Kidney (tissue), 14 donors: ENCODE data around the gene KIAA1755. TPM values are rescaled to one million over a fixed set of nuclear protein-coding genes. Genes with fewer than 3 reads are reported as not detected.
"Not testable (repeated sequence)": the region's sequence is repeated elsewhere in the genome, so short reads cannot be mapped to it uniquely, and the experiment has no call there.

Source experiments
- DNase-seq, 5 donors: peaks; one replicate each; pipeline ENCODE4 v3.0.0-alpha.2; 2013 to 2020
- FAIRE-seq: peaks from 2 replicates; lab custom pipeline; 2012; peaks lifted over from hg19 to GRCh38; lab: Jason Lieb, UNC
- H3K27ac ChIP-seq, 2 donors: one replicate each; pipeline ENCODE4 v1.7.0; 2013; ENCODE audit warnings: low read depth in 2 of 2, low read length in 2 of 2, inconsistent platforms in 1 of 2
- H3K27me3 ChIP-seq: one replicate; pipeline ENCODE4 v1.7.1; 2013; ENCODE audit warnings: low read length, inconsistent platforms; ENCODE audit not compliant: control insufficient read depth, insufficient read depth
- H3K36me3 ChIP-seq, 3 donors: one replicate each; pipeline versions ENCODE4 v1.7.0 to v1.7.1; 2013; ENCODE audit warnings: low read length in 3 of 3, control low read depth in 1 of 3, inconsistent platforms in 1 of 3; ENCODE audit not compliant: insufficient read depth in 3 of 3, control insufficient read depth in 2 of 3
- H3K4me1 ChIP-seq, 3 donors: one replicate each; pipeline versions ENCODE4 v1.7.0 to v1.7.1; 2013; ENCODE audit warnings: low read length in 3 of 3, inconsistent platforms in 1 of 3, low read depth in 1 of 3; ENCODE audit not compliant: control insufficient read depth in 2 of 3, insufficient read depth in 2 of 3
- H3K4me3 ChIP-seq, 3 donors: one replicate each; pipeline versions ENCODE4 v1.7.0 to v1.8.1; 2013; ENCODE audit warnings: low read length in 3 of 3, control low read depth in 1 of 3, inconsistent platforms in 1 of 3
- H3K9ac ChIP-seq, 3 donors: one replicate each; pipeline versions ENCODE4 v1.7.0 to v1.7.1; 2013; ENCODE audit warnings: low read length in 3 of 3, control low read depth in 1 of 3, inconsistent platforms in 1 of 3
- H3K9me3 ChIP-seq, 3 donors: one replicate each; pipeline versions ENCODE4 v1.7.0 to v1.7.1; 2013; ENCODE audit warnings: low read length in 3 of 3, control low read depth in 1 of 3, inconsistent platforms in 1 of 3; ENCODE audit not compliant: control insufficient read depth in 2 of 3, insufficient read depth in 1 of 3
- CTCF ChIP-seq: IDR thresholded peaks from 3 replicates; pipeline ENCODE4 v1.5.1; 2012; ENCODE audit warnings: mild to moderate bottlenecking, moderate library complexity, borderline replicate concordance; ENCODE audit not compliant: insufficient read depth; ENCODE audit errors: extremely low read depth
- intact Hi-C: fragments of 100-400 bp; cut with DNase I; formaldehyde crosslinking; loops from one replicate; pipeline ENCODE4 v1.11.1; 2022
- polyA plus RNA-seq: library from polyadenylated mRNA; stranded (reverse); fragments of 350-450 nt; fragmentation: Illumina TruSeq; extraction: RNeasy Lipid Tissue Mini Kit (QIAGEN cat#74804); gene quantifications from one replicate; pipeline ENCODE4 v1.2.3, GENCODE V29; 2014; ENCODE audit warnings: low read depth, low replicate concordance; ENCODE audit not compliant: insufficient read depth
- total RNA-seq: library from RNA; stranded (reverse); fragmentation: NEBNext Ultra II Directional; extraction: Animal tissue kit (Norgen Biotek cat#: 25700); gene quantifications from one replicate; pipeline ENCODE4 v1.2.1, GENCODE V29; 2021
- donor health status: control.
- donor health status: control.
- donor health status: control.
- donor health status: control.
- donor health status: control.
- donor health status: DM: yes; HTN: yes; CAD: no.
- donor health status: Normal renal cell carcinoma (clear cell type).

KIAA1755 gene
- total and polyA plus RNA-seq, 2 donors from 2014 or later: 1.5 to 5.1 TPM

- Histone ChIP-seq H3K36me3 (no peaks in the 10 kb centered on the region), H3K27ac (no peak overlapping the region), H3K9me3 (no peaks in the 10 kb centered on the region), H3K27me3 (no peaks in the 10 kb centered on the region), H3K4me1 (no peaks in the 10 kb centered on the region), H3K4me3 (no peak overlapping the region), H3K9ac (no peak overlapping the region)
- intact Hi-C loops: no loop called here
- no peak for DNase-seq
- FAIRE-seq: no peak
- TF ChIP-seq CTCF: no peak
Measured at GRCh38 chr20:38283236-38283635, 22.7 kb upstream of the KIAA1755 start.

DNA sequence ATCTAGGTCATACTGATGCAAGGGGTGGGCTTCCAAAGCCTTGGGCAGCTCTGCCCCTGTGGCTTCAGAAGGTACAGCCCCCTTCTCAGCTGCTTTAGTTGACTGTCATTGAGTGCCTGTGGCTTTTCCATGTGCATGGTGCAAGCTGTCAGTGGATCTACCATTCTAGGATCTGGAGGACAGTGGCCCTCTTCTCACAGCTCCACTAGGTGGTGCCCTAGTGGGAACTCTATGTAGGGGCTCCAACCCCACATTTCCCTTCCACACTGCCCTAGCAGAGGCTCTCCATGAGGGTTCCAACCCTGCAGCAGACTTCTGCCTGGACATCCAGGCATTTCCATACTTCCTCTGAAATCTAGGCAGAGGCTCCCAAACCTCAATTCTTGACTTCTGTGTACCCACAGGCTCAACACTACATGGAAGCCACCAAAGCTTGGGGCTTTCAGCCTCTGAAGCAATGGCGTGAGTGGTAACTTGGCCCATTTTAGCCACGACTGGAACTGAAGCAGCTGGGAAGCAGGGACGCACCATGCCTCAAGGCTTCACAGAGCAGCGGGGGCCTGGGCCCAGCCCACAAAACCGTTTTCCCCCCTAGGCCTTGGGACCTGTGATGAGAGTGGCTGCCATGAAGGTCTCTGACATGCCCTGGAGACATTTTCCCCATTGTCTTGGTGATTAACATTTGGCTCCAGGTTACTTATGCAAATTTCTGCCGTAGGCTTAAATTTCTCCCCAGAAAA, 20.8 kb upstream of the KIAA1755 start:
- H3K9me3 ChIP-seq, DNase-seq, intact Hi-C loops, H3K27ac ChIP-seq, H3K4me1 ChIP-seq, FAIRE-seq, H3K36me3 ChIP-seq, H3K27me3 ChIP-seq, H3K9ac ChIP-seq, H3K4me3 ChIP-seq: not testable (repeated sequence)

DNA sequence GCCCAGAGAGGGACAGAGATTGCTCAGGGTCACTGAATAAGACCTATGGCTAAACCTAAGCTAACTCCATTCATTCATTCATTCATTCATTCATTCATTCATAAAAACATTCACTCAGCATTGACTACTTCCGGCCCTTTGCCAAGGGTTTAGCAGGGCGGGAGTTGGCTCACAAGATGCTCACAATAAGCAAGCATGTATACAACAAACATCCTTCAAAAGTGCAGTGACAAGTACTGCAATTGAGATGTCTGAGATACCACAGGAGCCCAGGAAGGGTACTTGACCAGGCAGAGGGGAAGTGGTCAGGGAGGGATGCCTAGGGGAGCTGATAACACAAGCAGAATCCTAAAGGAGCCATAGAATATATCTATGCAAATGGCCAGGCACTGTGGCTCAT, 18.2 kb upstream of the KIAA1755 start:
- TF ChIP-seq CTCF: no peak
- DNase-seq (no peak), FAIRE-seq (no peak)
- intact Hi-C loops: no loop called here
- Histone ChIP-seq H3K27me3 (no peaks in the 10 kb centered on the region), H3K4me3 (no peak overlapping the region), H3K27ac (no peak overlapping the region), H3K9ac (no peak overlapping the region), H3K4me1 (no peaks in the 10 kb centered on the region), H3K36me3 (no peaks in the 10 kb centered on the region), H3K9me3 (no peaks in the 10 kb centered on the region)

DNA sequence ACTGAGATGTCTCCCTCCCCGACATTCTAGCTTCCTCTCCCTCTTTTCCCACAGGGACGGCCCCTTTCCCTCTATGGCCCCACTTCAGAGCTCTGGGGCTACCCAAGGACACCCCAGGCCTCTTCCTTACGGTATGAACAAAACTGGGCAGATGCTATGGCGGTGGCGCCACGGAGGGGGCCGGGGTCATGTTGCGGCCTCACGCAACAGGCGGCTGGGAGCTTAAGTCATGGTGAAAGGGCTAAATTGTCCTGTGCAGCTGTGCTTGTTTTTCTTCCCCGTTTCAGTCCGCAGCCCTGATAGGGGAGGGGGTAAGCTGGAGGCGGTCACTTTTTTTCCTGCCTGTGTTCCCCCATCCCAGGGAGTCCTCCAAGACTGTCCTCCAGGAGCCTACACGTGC, 17.6 kb upstream of the KIAA1755 start:
- no peaks in the 10 kb centered on the region for H3K27me3 ChIP-seq
- no peak overlapping the region for H3K27ac ChIP-seq
- FAIRE-seq (no peak), DNase-seq (peak in 2 of 5 donors; percentile 21 to 65)
- H3K4me1 ChIP-seq: no peaks in the 10 kb centered on the region
- no peaks in the 10 kb centered on the region for H3K36me3 ChIP-seq
- H3K9ac ChIP-seq: no peak overlapping the region
- intact Hi-C loops: no loop called here
- TF ChIP-seq CTCF: no peak
- no peaks in the 10 kb centered on the region for H3K9me3 ChIP-seq
- no peak overlapping the region for H3K4me3 ChIP-seq
